Subcutaneous preadipocyte (primary cell): Measurements from ENCODE around the gene BHLHA9. TPM values are rescaled to one million over a fixed set of nuclear protein-coding genes. Genes with fewer than 3 reads are reported as not detected.

Experiments
- total RNA-seq: library from RNA; depleted of rRNA; stranded (reverse); fragments of >200 nt; gene quantifications from 2 replicates; pipeline ENCODE4 v1.2.3, GENCODE V29; 2012

The BHLHA9 gene
- total RNA-seq, result not detected in 2 replicates

DNA sequence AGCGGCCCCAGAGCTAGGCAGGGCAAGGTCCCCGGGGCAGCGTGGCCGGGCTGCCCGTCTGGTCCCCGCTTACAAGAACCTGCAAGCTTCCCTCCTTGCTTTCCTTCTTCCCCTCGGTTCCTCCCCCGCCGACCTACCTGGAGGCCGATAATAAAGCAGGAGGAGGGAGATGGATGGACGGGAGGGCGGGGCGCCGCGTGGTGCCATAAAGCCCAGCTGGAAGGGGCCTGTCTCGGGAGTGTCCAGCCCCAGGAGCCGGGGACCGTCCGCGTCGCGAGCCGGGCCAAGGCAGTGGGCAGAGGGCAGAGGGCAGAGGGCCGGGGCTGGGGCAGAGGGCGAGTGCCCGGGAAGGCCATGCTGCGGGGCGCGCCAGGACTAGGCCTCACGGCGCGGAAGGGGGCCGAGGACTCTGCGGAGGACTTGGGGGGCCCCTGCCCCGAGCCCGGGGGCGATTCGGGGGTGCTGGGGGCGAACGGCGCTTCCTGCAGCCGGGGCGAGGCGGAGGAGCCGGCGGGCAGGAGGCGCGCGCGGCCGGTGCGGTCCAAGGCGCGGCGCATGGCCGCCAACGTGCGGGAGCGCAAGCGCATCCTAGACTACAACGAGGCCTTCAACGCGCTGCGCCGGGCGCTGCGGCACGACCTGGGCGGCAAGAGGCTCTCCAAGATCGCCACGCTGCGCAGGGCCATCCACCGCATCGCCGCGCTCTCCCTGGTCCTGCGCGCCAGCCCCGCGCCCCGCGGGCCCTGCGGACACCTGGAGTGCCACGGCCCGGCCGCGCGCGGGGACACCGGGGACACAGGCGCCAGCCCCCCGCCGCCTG is at the start of gene BHLHA9:
TSS of gene BHLHA9 (plus strand) at position 235 of the 820 bp plus-strand sequence. CDS start at position 355, 120 bp downstream.

Other genes with a start within 250 kb of the BHLHA9 start
- 86.0 and 99.7 TPM in 2 replicates for gene ABR, start 90.5 kb upstream of the BHLHA9 start, total RNA-seq
- gene TRARG1, start 9.2 kb downstream of the BHLHA9 start, total RNA-seq, result not detected in 2 replicates
- gene YWHAE, start 129.8 kb downstream of the BHLHA9 start, total RNA-seq, result 476 and 489 TPM in 2 replicates
- gene CRK, start 185.8 kb downstream of the BHLHA9 start, total RNA-seq, result 84.1 and 97.6 TPM in 2 replicates
- 107 and 128 TPM in 2 replicates for gene MYO1C, start 222.2 kb downstream of the BHLHA9 start, total RNA-seq
- 15.6 and 22.0 TPM in 2 replicates for gene INPP5K, start 246.2 kb downstream of the BHLHA9 start, total RNA-seq